Measurements from ENCODE around the gene TMEM200B.
"Not testable (repeated sequence)": the region's sequence is repeated elsewhere in the genome, so short reads cannot be mapped to it uniquely, and the experiment has no call there.

The TMEM200B gene

GRCh38 chr1:29100487-29100886, 23.2 kb downstream of the TMEM200B start:
- no peak for TF ChIP-seq CTCF (IDR thresholded peaks at IDR 0.05)
- Histone ChIP-seq H3K4me3 (no peak overlapping the region), H3K9me3 (no peaks in the 10 kb centered on the region), H3K27me3 (no peaks in the 10 kb centered on the region), H3K4me1 (no peaks in the 10 kb centered on the region), H3K36me3 (peaks cover 4 to 43% (median 9%) of the 10 kb centered on the region in 3 donors), H3K27ac (no peak overlapping the region)
- DNase-seq, result no peak
- intact Hi-C loops (cut with DNase I; ENCODE audit: low total_unique reads), result no loop called here

GRCh38 chr1:29099286-29099685, 24.4 kb downstream of the TMEM200B start:
- intact Hi-C loops (cut with DNase I; ENCODE audit: low total_unique reads), result no loop called here
- no peak for DNase-seq
- no peaks in the 10 kb centered on the region for H3K9me3 ChIP-seq
- no peak overlapping the region for H3K27ac ChIP-seq
- H3K36me3 ChIP-seq, result peaks cover 4 to 39% (median 9%) of the 10 kb centered on the region in 3 donors
- no peak overlapping the region for H3K4me3 ChIP-seq
- H3K4me1 ChIP-seq, result no peaks in the 10 kb centered on the region
- no peaks in the 10 kb centered on the region for H3K27me3 ChIP-seq
- no peak for TF ChIP-seq CTCF (IDR thresholded peaks at IDR 0.05)

GRCh38 chr1:29096231-29096886, 27.3 kb downstream of the TMEM200B start:
- intact Hi-C loops (cut with DNase I; ENCODE audit: low total_unique reads), result no loop called here
- no peak for TF ChIP-seq CTCF (IDR thresholded peaks at IDR 0.05)
- Histone ChIP-seq H3K36me3 (peaks cover 4 to 26% (median 9%) of the 10 kb centered on the region in 3 donors), H3K4me3 (no peak overlapping the region), H3K27ac (no peak overlapping the region), H3K27me3 (no peaks in the 10 kb centered on the region), H3K9me3 (no peaks in the 10 kb centered on the region), H3K4me1 (no peaks in the 10 kb centered on the region)
- no peak for DNase-seq

GRCh38 chr1:29094954-29095353, 28.7 kb downstream of the TMEM200B start:
- no peak overlapping the region for H3K4me3 ChIP-seq
- no peak for DNase-seq
- peaks cover 4 to 25% (median 9%) of the 10 kb centered on the region in 3 donors for H3K36me3 ChIP-seq
- no peaks in the 10 kb centered on the region for H3K4me1 ChIP-seq
- H3K9me3 ChIP-seq, result no peaks in the 10 kb centered on the region
- no peak overlapping the region for H3K27ac ChIP-seq
- H3K27me3 ChIP-seq, result no peaks in the 10 kb centered on the region
- intact Hi-C loops (cut with DNase I; ENCODE audit: low total_unique reads), result no loop called here
- no peak for TF ChIP-seq CTCF (IDR thresholded peaks at IDR 0.05)

- no peak for TF ChIP-seq CTCF (IDR thresholded peaks at IDR 0.05)
- Histone ChIP-seq H3K9me3 (no peaks in the 10 kb centered on the region), H3K27ac (no peak overlapping the region), H3K36me3 (peaks cover 4 to 25% (median 9%) of the 10 kb centered on the region in 3 donors), H3K4me3 (no peak overlapping the region), H3K4me1 (no peaks in the 10 kb centered on the region), H3K27me3 (no peaks in the 10 kb centered on the region)
- intact Hi-C loops (cut with DNase I; ENCODE audit: low total_unique reads), result no loop called here
- DNase-seq, result no peak
Observed at GRCh38 chr1:29094433-29094832, 29.3 kb downstream of the TMEM200B start.

GRCh38 chr1:29092704-29093103, 31.0 kb downstream of the TMEM200B start:
- H3K27me3 ChIP-seq; H3K27ac ChIP-seq; H3K36me3 ChIP-seq; H3K9me3 ChIP-seq; H3K4me3 ChIP-seq; intact Hi-C loops (cut with DNase I; ENCODE audit: low total_unique reads); DNase-seq; H3K4me1 ChIP-seq: not testable (repeated sequence)

Measured in tibial artery (tissue), 4 donors.